ENCODE data around the gene SEMA4D.

Gene SEMA4D

GRCh38 chr9:89497978-89498851 is at the start of gene SEMA4D:
Gene SEMA4D (minus strand): TSS chr9:89498113. CDS start chr9:89405456, 92,657 bp downstream.
- ChIA-PET CTCF (no interaction called here), POLR2A (no interaction called here)
- H3K4me3 ChIP-seq (ENCODE audit: low read depth, low read length) = peak within 1 kb of the TSS; percentile 20
- TF ChIP-seq CTCF (IDR thresholded peaks at IDR 0.05; ENCODE audit: insufficient read depth, low read length, missing control alignments) = no peak
- no peak for DNase-seq (ENCODE audit: low read depth, low spot score)

GRCh38 chr9:89547000-89547399 is 49.1 kb upstream of the SEMA4D start:
- ChIA-PET CTCF (no interaction called here), POLR2A (interaction anchor here (0.7 kb wide), 1 partner anchor 15 kb away, joined by 4 read pairs; no protein-coding TSS in a partner anchor)
- no peak for TF ChIP-seq CTCF (IDR thresholded peaks at IDR 0.05; ENCODE audit: insufficient read depth, low read length, missing control alignments)
- no peak for DNase-seq (ENCODE audit: low read depth, low spot score)
- H3K4me3 ChIP-seq (ENCODE audit: low read depth, low read length) = no peak overlapping the region

- CTCF ChIA-PET = no interaction called here
- POLR2A ChIA-PET = no interaction called here
- H3K4me3 ChIP-seq (ENCODE audit: low read depth, low read length) = no peak overlapping the region
- DNase-seq (ENCODE audit: low read depth, low spot score) = no peak
- TF ChIP-seq CTCF (IDR thresholded peaks at IDR 0.05; ENCODE audit: insufficient read depth, low read length, missing control alignments) = no peak
These were observed 46.4 kb upstream of the SEMA4D start for GRCh38 chr9:89544279-89544661.

- ChIA-PET CTCF (no interaction called here), POLR2A (no interaction called here)
- no peak overlapping the region for H3K4me3 ChIP-seq (ENCODE audit: low read depth, low read length)
- TF ChIP-seq CTCF (IDR thresholded peaks at IDR 0.05; ENCODE audit: insufficient read depth, low read length, missing control alignments) = no peak
- no peak for DNase-seq (ENCODE audit: low read depth, low spot score)
These were observed 45.8 kb upstream of the SEMA4D start for GRCh38 chr9:89543621-89544278.

- no peak overlapping the region for H3K4me3 ChIP-seq (ENCODE audit: low read depth, low read length)
- no peak for DNase-seq (ENCODE audit: low read depth, low spot score)
- ChIA-PET POLR2A (no interaction called here), CTCF (no interaction called here)
- no peak for TF ChIP-seq CTCF (IDR thresholded peaks at IDR 0.05; ENCODE audit: insufficient read depth, low read length, missing control alignments)
These were observed 45.2 kb upstream of the SEMA4D start for GRCh38 chr9:89543111-89543510.

GRCh38 chr9:89542401-89543021 is 44.6 kb upstream of the SEMA4D start:
- POLR2A ChIA-PET = no interaction called here
- TF ChIP-seq CTCF (IDR thresholded peaks at IDR 0.05; ENCODE audit: insufficient read depth, low read length, missing control alignments) = no peak
- CTCF ChIA-PET = no interaction called here
- H3K4me3 ChIP-seq (ENCODE audit: low read depth, low read length) = no peak overlapping the region
- DNase-seq (ENCODE audit: low read depth, low spot score) = no peak
